CD4-positive, alpha-beta memory T cell (primary cell): ENCODE results near the gene REC114. TPM values are rescaled to one million over a fixed set of nuclear protein-coding genes. Genes with fewer than 3 reads are reported as not detected.

Experiments used
- CTCF ChIA-PET: fragments of 350-600 bp; sonication (Branson Sonifier 250); formaldehyde crosslinking; loops from one replicate; lab custom pipeline; 2021; ENCODE audit warnings: inconsistent platforms; ENCODE audit not compliant: partially characterized antibody; lab: Charles Lee
- POLR2A ChIA-PET: fragments of 350-600 bp; sonication (Branson Sonifier 250); formaldehyde crosslinking; loops from one replicate; lab custom pipeline; 2021; ENCODE audit not compliant: partially characterized antibody; lab: Charles Lee
- DNase-seq, 5 donors: peaks; one replicate each; pipeline versions ENCODE4 v3.0.0 to v3.0.0-alpha.2; 2020 to 2022; ENCODE audit warnings: mixed read lengths in 1 of 5
- H3K27ac ChIP-seq: one replicate; pipeline ENCODE4 v1.7.0; 2013; ENCODE audit warnings: low read depth, low read length
- H3K27me3 ChIP-seq: 2 replicates; pipeline ENCODE4 v1.7.0; 2013; ENCODE audit warnings: mild to moderate bottlenecking, low read length, moderate library complexity; ENCODE audit not compliant: insufficient read depth
- H3K36me3 ChIP-seq: 2 replicates; pipeline ENCODE4 v1.7.0; 2013; ENCODE audit warnings: mild to moderate bottlenecking, low read length, moderate library complexity; ENCODE audit not compliant: insufficient read depth
- H3K4me1 ChIP-seq: 2 replicates; pipeline ENCODE4 v1.7.0; 2013; ENCODE audit warnings: mild to moderate bottlenecking, low read length, moderate library complexity; ENCODE audit not compliant: insufficient read depth
- H3K4me3 ChIP-seq, 2 donors: one replicate each; pipeline ENCODE4 v1.7.0; 2013; ENCODE audit warnings: low read length in 2 of 2, mild to moderate bottlenecking in 1 of 2
- H3K9me3 ChIP-seq, 2 donors: one replicate each; pipeline ENCODE4 v1.7.0; 2013; ENCODE audit warnings: low read length in 2 of 2, control low read depth in 1 of 2; ENCODE audit not compliant: control insufficient read depth in 1 of 2
- H3K27ac Mint-ChIP-seq, 7 donors: one replicate each; pipeline ENCODE4 v1.8.0; 2020 to 2021; ENCODE audit warnings: mixed read lengths in 7 of 7, mild to moderate bottlenecking in 6 of 7, inconsistent platforms in 3 of 7, moderate library complexity in 3 of 7
- H3K27me3 Mint-ChIP-seq, 2 donors: one replicate each; pipeline ENCODE4 v1.8.0; 2020 to 2021; ENCODE audit warnings: mixed read lengths in 2 of 2
- H3K36me3 Mint-ChIP-seq, 2 donors: one replicate each; pipeline ENCODE4 v1.8.0; 2020 to 2021; ENCODE audit warnings: mixed read lengths in 2 of 2, inconsistent platforms in 1 of 2, mild to moderate bottlenecking in 1 of 2
- H3K4me1 Mint-ChIP-seq, 4 donors: one replicate each; pipeline ENCODE4 v1.8.0; 2020 to 2021; ENCODE audit warnings: mixed read lengths in 4 of 4, mild to moderate bottlenecking in 1 of 4
- H3K4me3 Mint-ChIP-seq, 8 donors: one replicate each; pipeline ENCODE4 v1.8.0; 2020 to 2021; ENCODE audit warnings: mixed read lengths in 8 of 8, mild to moderate bottlenecking in 7 of 8, moderate library complexity in 6 of 8, inconsistent platforms in 3 of 8
- H3K9me3 Mint-ChIP-seq, 8 donors: one replicate each; pipeline ENCODE4 v1.8.0; 2020 to 2021; ENCODE audit warnings: mixed read lengths in 8 of 8, mild to moderate bottlenecking in 5 of 8, inconsistent platforms in 3 of 8, moderate library complexity in 1 of 8
- intact Hi-C: fragments of 100-400 bp; cut with micrococcal nuclease; formaldehyde crosslinking; loops from one replicate; pipeline ENCODE4 v1.15.1; 2023
- polyA plus RNA-seq, 2 donors: library from polyadenylated mRNA; unstranded; fragments of 300-500 nt; fragmentation: Illumina TruSeq; gene quantifications; one replicate each; pipeline ENCODE4 v1.2.3, GENCODE V29; 2021
- total RNA-seq, 2 experiments: library from RNA; stranded (reverse); gene quantifications; one replicate each; pipeline ENCODE4 v1.2.3, GENCODE V29; 2021

REC114 gene
- total and polyA plus RNA-seq, 4 experiments from 2014 or later: not detected

GRCh38 chr15:73607405-73607804 lies 164.4 kb downstream of the REC114 start:
- H3K4me1 Mint-ChIP-seq: peaks cover 32 to 57% (median 50%) of the 10 kb centered on the region in 4 donors
- H3K36me3 Mint-ChIP-seq: peaks cover 15% of the 10 kb centered on the region in 2 donors
- no peak overlapping the region for H3K4me3 Mint-ChIP-seq
- POLR2A ChIA-PET: interaction anchor here (1.6 kb wide), 1 partner anchor 9 kb away, joined by 4 read pairs; no protein-coding TSS in a partner anchor
- Histone ChIP-seq H3K27ac (no peak overlapping the region), H3K27me3 (no peaks in the 10 kb centered on the region), H3K36me3 (no peaks in the 10 kb centered on the region), H3K4me1 (peaks cover 32% of the 10 kb centered on the region), H3K9me3 (no peaks in the 10 kb centered on the region), H3K4me3 (no peak overlapping the region)
- intact Hi-C loops: no loop called here
- CTCF ChIA-PET: interaction anchor here (1.4 to 3.6 kb wide), 2 partner anchors 10 to 29 kb away, joined by 4 to 28 read pairs; no protein-coding TSS in a partner anchor
- no peaks in the 10 kb centered on the region for H3K27me3 Mint-ChIP-seq
- peak overlapping the region in 2 of 7 donors; percentile 17 to 55 for H3K27ac Mint-ChIP-seq
- no peak for DNase-seq
- H3K9me3 Mint-ChIP-seq: peaks cover 0 to 1% (median 0%) of the 10 kb centered on the region in 8 donors

- Histone ChIP-seq H3K36me3 (no peaks in the 10 kb centered on the region), H3K27ac (no peak overlapping the region), H3K9me3 (no peaks in the 10 kb centered on the region), H3K27me3 (no peaks in the 10 kb centered on the region), H3K4me1 (peaks cover 28% of the 10 kb centered on the region), H3K4me3 (no peak overlapping the region)
- POLR2A ChIA-PET: no interaction called here
- Mint-ChIP-seq H3K27ac (no peak overlapping the region), H3K4me3 (no peak overlapping the region), H3K9me3 (peaks cover 0 to 1% (median 0%) of the 10 kb centered on the region in 8 donors), H3K36me3 (peaks cover 15% of the 10 kb centered on the region in 2 donors), H3K4me1 (peaks cover 34 to 57% (median 53%) of the 10 kb centered on the region in 4 donors), H3K27me3 (no peaks in the 10 kb centered on the region)
- intact Hi-C loops: no loop called here
- no peak for DNase-seq
- CTCF ChIA-PET: interaction anchor here (1.0 to 3.6 kb wide), 3 partner anchors 10 to 29 kb away, joined by 3 to 28 read pairs (median 4); no protein-coding TSS in a partner anchor
Measured at GRCh38 chr15:73607843-73608242, 164.9 kb downstream of the REC114 start.

GRCh38 chr15:73608475-73608874 lies 165.5 kb downstream of the REC114 start:
- ChIA-PET POLR2A (no interaction called here), CTCF (interaction anchor here (1.0 to 3.6 kb wide), 3 partner anchors 9 to 28 kb away, joined by 3 to 28 read pairs (median 4); no protein-coding TSS in a partner anchor)
- intact Hi-C loops: no loop called here
- Histone ChIP-seq H3K27me3 (no peaks in the 10 kb centered on the region), H3K27ac (no peak overlapping the region), H3K4me1 (peaks cover 22% of the 10 kb centered on the region), H3K9me3 (no peaks in the 10 kb centered on the region), H3K4me3 (no peak overlapping the region), H3K36me3 (no peaks in the 10 kb centered on the region)
- Mint-ChIP-seq H3K36me3 (peaks cover 15% of the 10 kb centered on the region in 2 donors), H3K27me3 (no peaks in the 10 kb centered on the region), H3K9me3 (peaks cover 0 to 1% (median 0%) of the 10 kb centered on the region in 8 donors), H3K27ac (peak overlapping the region in 2 of 7 donors; percentile 0 to 13), H3K4me3 (no peak overlapping the region), H3K4me1 (peaks cover 34 to 58% (median 54%) of the 10 kb centered on the region in 4 donors)
- no peak for DNase-seq

- Histone ChIP-seq H3K4me1 (peaks cover 17% of the 10 kb centered on the region), H3K4me3 (no peak overlapping the region), H3K36me3 (no peaks in the 10 kb centered on the region), H3K27me3 (no peaks in the 10 kb centered on the region), H3K27ac (no peak overlapping the region), H3K9me3 (no peaks in the 10 kb centered on the region)
- no peak for DNase-seq
- ChIA-PET CTCF (interaction anchor here (1.0 to 3.6 kb wide), 2 partner anchors 11 to 28 kb away, joined by 3 to 28 read pairs; no protein-coding TSS in a partner anchor), POLR2A (no interaction called here)
- intact Hi-C loops: no loop called here
- H3K27me3 Mint-ChIP-seq: no peaks in the 10 kb centered on the region
- H3K27ac Mint-ChIP-seq: peak overlapping the region in 2 of 7 donors; percentile 0 to 13
- peaks cover 30 to 58% (median 51%) of the 10 kb centered on the region in 4 donors for H3K4me1 Mint-ChIP-seq
- no peak overlapping the region for H3K4me3 Mint-ChIP-seq
- peaks cover 0 to 1% (median 0%) of the 10 kb centered on the region in 8 donors for H3K9me3 Mint-ChIP-seq
- H3K36me3 Mint-ChIP-seq: peaks cover 13 to 15% of the 10 kb centered on the region in 2 donors
Measured at GRCh38 chr15:73608941-73609340, 166.0 kb downstream of the REC114 start.

Other genes with a start within 250 kb of the REC114 start
- gene HCN4, start 74.2 kb upstream of the REC114 start, total RNA-seq: not detected
- gene HCN4, start 74.2 kb upstream of the REC114 start, polyA plus RNA-seq: not detected
- gene NPTN, start 190.2 kb downstream of the REC114 start, total RNA-seq: 10 to 100 TPM; 36.5 to 36.6 TPM
- 10 to 100 TPM; 33.5 to 39.8 TPM for gene NPTN, start 190.2 kb downstream of the REC114 start, polyA plus RNA-seq
- gene CD276, start 241.2 kb downstream of the REC114 start, total RNA-seq: 1 to 10 TPM; 2.6 to 2.9 TPM
- gene CD276, start 241.2 kb downstream of the REC114 start, polyA plus RNA-seq: not detected